A549 treated with GW870086 at 1 μM for 4 hours (cell line): Measurements from ENCODE around the gene TEX13A. TPM values are rescaled to one million over a fixed set of nuclear protein-coding genes. Genes with fewer than 3 reads are reported as not detected.

Experiments
- total RNA-seq: library from RNA; stranded (reverse); fragments of 200-300 nt; extraction: Qiagen RNA extraction; gene quantifications from 5 replicates; pipeline ENCODE4 v1.2.3, GENCODE V29; 2022; ENCODE audit warnings: low read depth

TEX13A gene, protein sequence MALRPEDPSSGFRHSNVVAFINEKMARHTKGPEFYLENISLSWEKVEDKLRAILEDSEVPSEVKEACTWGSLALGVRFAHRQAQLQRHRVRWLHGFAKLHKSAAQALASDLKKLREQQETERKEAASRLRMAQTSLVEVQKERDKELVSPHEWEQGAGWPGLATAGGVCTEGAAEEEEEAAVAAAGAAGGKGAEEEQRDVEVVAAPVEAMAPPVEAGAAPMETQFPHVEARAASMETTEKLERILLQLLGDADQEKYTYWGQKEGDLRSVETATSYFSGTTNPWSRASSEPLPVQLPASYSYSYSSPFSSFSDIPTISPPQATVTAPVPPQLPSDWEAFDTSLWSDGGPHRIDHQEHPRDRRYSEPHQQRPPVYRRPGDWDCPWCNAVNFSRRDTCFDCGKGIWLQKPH
- not detected in 5 replicates for total RNA-seq

GRCh38 chrX:105220636-105221035, at the start of gene TEX13A:
Gene TEX13A (minus strand): TSS chrX:105220694. CDS start chrX:105220397, 297 bp downstream.

